ENCODE measurements around the gene PLCD1. TPM values are rescaled to one million over a fixed set of nuclear protein-coding genes. Genes with fewer than 3 reads are reported as not detected.

PLCD1 gene
- total and polyA plus RNA-seq, 2 of the 8 experiments (the other 6 are each of a cell fraction or from before 2014, with no cell fraction given): 15.3 to 19.2 TPM

- H2AFZ ChIP-seq (ENCODE audit: low read length): no peak overlapping the region; the same call in 1 of the 2 replicates
- DNase-seq (ENCODE audit: low read depth in 1 of 2, low spot score in 2 of 2) (no peak), FAIRE-seq (no peak)
- POLR2A ChIA-PET (ENCODE audit: partially characterized antibody): no interaction called here
- peak overlapping the region in 1 of 2 experiments; percentile 62; a peak in 1 of 4 replicates for H3K4me2 ChIP-seq (ENCODE audit: insufficient read depth in 1 of 2, low read depth in 2 of 2, low read length in 2 of 2)
- no peak overlapping the region for H3K56ac ChIP-seq (replicated peaks; ENCODE audit: insufficient read length, low read depth, low read length)
- no peak overlapping the region for H4K5ac ChIP-seq (ENCODE audit: insufficient read length, low read depth, low read length)
- H3K79me1 ChIP-seq (ENCODE audit: low read depth, low read length): no peaks in the 10 kb centered on the region
- H3K9me3 ChIP-seq (ENCODE audit: insufficient read depth in 2 of 2, low read depth in 1 of 2, low read length in 1 of 2): no peaks in the 10 kb centered on the region
- H2BK15ac ChIP-seq (ENCODE audit: low read length): no peak overlapping the region
- peaks cover 7% of the 10 kb centered on the region; the same call in 1 of the 2 replicates for H3K23me2 ChIP-seq (ENCODE audit: low read depth, low read length)
- no peaks in the 10 kb centered on the region for H3K36me3 ChIP-seq (ENCODE audit: control insufficient read depth in 2 of 4, insufficient read depth in 4 of 4, low read length in 3 of 4)
- no peak overlapping the region for H2BK12ac ChIP-seq (ENCODE audit: low read depth, low read length)
- no peaks in the 10 kb centered on the region for H3K79me2 ChIP-seq (ENCODE audit: control insufficient read depth in 1 of 2, insufficient read depth in 2 of 2, low read length in 2 of 2)
- H3K9ac ChIP-seq (replicated peaks in 1 of 4; ENCODE audit: extremely low read depth in 1 of 4, low read depth in 3 of 4, low read length in 3 of 4): no peak overlapping the region
- H2BK120ac ChIP-seq (replicated peaks; ENCODE audit: low read depth, low read length): no peak overlapping the region
- no peak overlapping the region for H3K4ac ChIP-seq (replicated peaks; ENCODE audit: insufficient read length, low read depth, low read length)
- WGBS, 2 experiments (ENCODE audit: extremely low coverage in 1 of 2, insufficient coverage in 1 of 2, insufficient read length in 1 of 2, insufficient replicate concordance in 2 of 2, low coverage in 1 of 2, low lambda C conversion rate in 2 of 2, missing lambda C conversion rate in 1 of 2): 99% methylated on average over 5 of the region's 5 CpGs; no CpG with 5 or more reads in 1 of the 2 experiments
- peaks cover 6 to 19% (median 17%) of the 10 kb centered on the region in 4 experiments for H3K27me3 ChIP-seq (replicated peaks in 1 of 4; ENCODE audit: control insufficient read depth in 3 of 4, extremely low read depth in 1 of 4, insufficient read depth in 3 of 4, low read length in 3 of 4)
- no peak overlapping the region for H3K14ac ChIP-seq (ENCODE audit: insufficient read length)
- H2AK5ac ChIP-seq (ENCODE audit: low read depth, low read length): no peak overlapping the region
- no peak overlapping the region for H3K23ac ChIP-seq (ENCODE audit: insufficient read length)
- no peak overlapping the region for H3K18ac ChIP-seq (ENCODE audit: extremely low read depth, low read length)
- no peak overlapping the region for H2BK20ac ChIP-seq (ENCODE audit: low read length)
- H3K4me1 ChIP-seq (replicated peaks in 1 of 4; ENCODE audit: control insufficient read depth in 3 of 4, insufficient read depth in 4 of 4, low read length in 3 of 4): peaks cover 2 to 5% (median 4%) of the 10 kb centered on the region in 4 experiments; a peak in 4 of 7 replicates
- CTCF ChIA-PET (ENCODE audit: partially characterized antibody): interaction anchor here (1.1 to 2.1 kb wide), 7 partner anchors 11 to 215 kb away, joined by 3 to 6 read pairs (median 3); partner anchors contain the start of gene PLCD1
- no peaks in the 10 kb centered on the region for H4K20me1 ChIP-seq (replicated peaks in 1 of 2; ENCODE audit: control insufficient read depth in 1 of 2, insufficient read depth in 2 of 2, low read length in 2 of 2)
- no peak overlapping the region for H4K91ac ChIP-seq (replicated peaks; ENCODE audit: insufficient read length, low read length)
- no peak overlapping the region for H2BK5ac ChIP-seq (ENCODE audit: low read depth, low read length)
- no peak overlapping the region for H4K8ac ChIP-seq (ENCODE audit: extremely low read depth, insufficient read depth, low read length)
- H3K27ac ChIP-seq (ENCODE audit: low read depth, low read length): no peak overlapping the region
- H3K4me3 ChIP-seq (ENCODE audit: extremely low read depth in 1 of 4, insufficient read depth in 2 of 4, low read depth in 3 of 4, low read length in 4 of 4): no peak overlapping the region
- TF ChIP-seq MAFK (IDR thresholded peaks at IDR 0.05; ENCODE audit: low read depth, low read length) (no peak), GTF2F1 (IDR thresholded peaks at IDR 0.05; ENCODE audit: borderline replicate concordance, low read depth, low read length) (no peak), ZNF274 (IDR thresholded peaks at IDR 0.05; ENCODE audit: borderline replicate concordance, extremely low read depth, low read length) (no peak), TEAD4 (IDR thresholded peaks at IDR 0.05; ENCODE audit: low read depth, low read length) (no peak), POLR2AphosphoS5 (IDR thresholded peaks at IDR 0.05; ENCODE audit: low read depth, low read length) (no peak), HDAC6 (IDR thresholded peaks at IDR 0.05; ENCODE audit: low read depth, low read length) (no peak), MAX (IDR thresholded peaks at IDR 0.05) (no peak), CEBPB (IDR thresholded peaks at IDR 0.05; ENCODE audit: low read depth, low read length) (no peak), BACH1 (IDR thresholded peaks at IDR 0.05; ENCODE audit: low read length) (no peak), JUN (IDR thresholded peaks at IDR 0.05; ENCODE audit: low read depth, low read length) (no peak), KDM1A (IDR thresholded peaks at IDR 0.05; ENCODE audit: borderline replicate concordance, low read length) (no peak), RFX5 (IDR thresholded peaks at IDR 0.05; ENCODE audit: borderline replicate concordance, low read depth, low read length) (no peak), CHD1 (IDR thresholded peaks at IDR 0.05; ENCODE audit: low read depth, low read length) (no peak), NANOG (IDR thresholded peaks at IDR 0.05; ENCODE audit: insufficient read depth, low read depth, low read length, poor library complexity, severe bottlenecking) (no peak), ASH2L (IDR thresholded peaks at IDR 0.05; ENCODE audit: low read length) (no peak)
Measured at GRCh38 chr3:38040401-38040800, 11.0 kb upstream of the PLCD1 start.
